T follicular helper cell (primary cell): Measurements from ENCODE around the gene KIF26B.

ENCODE experiments used
- DNase-seq: peaks from one replicate; pipeline ENCODE4 v3.0.0-alpha.2; 2020; ENCODE audit warnings: low read depth

KIF26B gene

DNA sequence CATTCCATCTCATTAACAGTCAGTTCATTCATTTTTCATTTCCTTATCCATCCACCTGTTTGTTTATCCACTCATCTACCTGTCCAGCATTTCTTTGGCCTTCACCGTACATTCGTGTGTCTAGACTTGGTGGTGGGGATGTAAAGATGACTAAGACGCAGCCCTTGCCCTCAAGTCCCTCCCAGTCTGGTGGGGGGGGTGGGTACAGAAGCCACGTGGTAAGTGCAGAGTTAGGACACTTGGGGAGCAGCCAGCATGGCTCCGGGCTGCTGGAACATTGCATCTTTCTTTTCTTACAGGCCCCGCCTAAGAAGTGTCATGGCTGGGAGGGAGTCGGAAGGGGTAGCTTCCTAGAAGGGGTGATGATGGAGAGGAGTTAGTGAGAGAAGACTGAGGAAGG, 17.2 kb downstream of the KIF26B start:
- no peak for DNase-seq

DNA sequence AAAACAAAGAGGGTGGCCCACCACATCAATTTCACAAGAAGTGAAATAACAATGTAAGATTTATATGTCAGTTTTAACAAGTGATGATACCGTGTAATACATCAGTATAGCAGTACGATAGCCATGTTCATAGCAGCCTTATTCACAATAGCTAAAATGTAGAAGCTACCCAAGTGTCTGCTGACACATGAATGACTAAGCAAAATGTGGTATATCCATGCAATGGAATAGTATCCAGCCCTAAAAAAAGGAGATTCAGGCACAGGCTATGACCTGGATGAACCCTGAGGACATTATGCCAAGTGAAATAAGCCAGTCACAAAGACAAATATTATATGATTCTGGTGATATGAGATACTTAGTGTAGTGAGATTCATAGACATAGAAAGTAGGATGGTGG, 18.0 kb downstream of the KIF26B start:
- no peak for DNase-seq

- no peak for DNase-seq
These were observed 18.8 kb downstream of the KIF26B start for GRCh38 chr1:245173446-245174211.

DNA sequence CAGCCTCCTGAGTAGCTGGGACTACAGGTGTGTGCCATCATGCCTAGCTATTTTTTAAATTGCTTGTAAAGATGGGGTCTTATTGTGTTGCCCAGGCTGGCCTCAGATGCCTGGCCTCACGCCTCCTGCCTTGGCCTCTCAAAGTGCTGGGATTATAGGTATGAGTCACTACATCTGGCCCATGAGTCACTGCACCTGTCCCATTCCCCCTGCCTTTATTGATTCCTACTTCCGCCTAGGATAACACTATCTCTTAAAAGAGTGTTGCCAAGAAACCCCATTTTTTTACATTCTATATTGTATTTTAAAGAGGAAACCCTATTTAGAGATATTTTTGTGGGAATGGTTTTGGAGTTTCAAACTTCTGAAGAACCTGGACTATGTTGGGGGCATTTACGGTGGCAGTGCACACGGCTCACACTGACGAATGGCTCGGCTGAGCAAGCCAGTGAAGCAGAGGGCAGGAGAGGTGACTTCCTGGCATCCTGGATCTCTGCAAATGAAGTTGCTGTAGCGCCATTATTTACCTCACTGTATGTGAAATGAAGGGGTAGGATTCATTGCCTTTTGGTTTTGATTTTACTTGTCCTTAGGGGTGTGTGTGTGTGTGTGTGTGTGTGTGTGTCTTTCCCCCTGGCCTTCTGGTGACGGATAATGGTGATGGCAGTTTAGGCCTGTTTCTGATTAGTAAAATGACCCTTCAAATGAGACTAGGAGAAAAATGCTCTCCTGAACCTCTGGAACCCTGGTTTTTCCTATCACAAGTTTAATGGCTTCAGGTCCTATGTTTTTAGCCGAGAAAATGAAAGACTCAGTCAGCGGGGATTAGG, 22.5 kb downstream of the KIF26B start:
- no peak for DNase-seq

DNA sequence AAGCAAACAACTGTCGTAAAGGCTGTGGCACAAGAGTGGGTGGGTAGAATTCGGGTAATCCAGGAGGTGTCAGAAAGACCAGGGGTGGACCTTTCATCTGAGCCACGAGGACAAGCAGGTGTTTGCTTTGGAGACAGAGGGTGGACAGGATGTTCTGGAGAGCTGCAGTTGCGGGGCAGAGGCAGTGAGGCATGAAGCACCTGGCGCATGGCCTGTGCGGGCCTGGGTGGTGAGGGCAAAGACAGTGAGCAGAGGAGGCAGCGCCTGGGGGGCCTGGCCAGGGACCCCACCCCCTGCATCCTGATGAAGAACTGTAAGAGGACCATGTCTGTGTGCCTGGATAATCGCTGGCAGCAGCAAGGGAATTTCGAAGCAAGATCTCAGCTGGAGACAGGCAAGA, 24.9 kb downstream of the KIF26B start:
- DNase-seq, result no peak

DNA sequence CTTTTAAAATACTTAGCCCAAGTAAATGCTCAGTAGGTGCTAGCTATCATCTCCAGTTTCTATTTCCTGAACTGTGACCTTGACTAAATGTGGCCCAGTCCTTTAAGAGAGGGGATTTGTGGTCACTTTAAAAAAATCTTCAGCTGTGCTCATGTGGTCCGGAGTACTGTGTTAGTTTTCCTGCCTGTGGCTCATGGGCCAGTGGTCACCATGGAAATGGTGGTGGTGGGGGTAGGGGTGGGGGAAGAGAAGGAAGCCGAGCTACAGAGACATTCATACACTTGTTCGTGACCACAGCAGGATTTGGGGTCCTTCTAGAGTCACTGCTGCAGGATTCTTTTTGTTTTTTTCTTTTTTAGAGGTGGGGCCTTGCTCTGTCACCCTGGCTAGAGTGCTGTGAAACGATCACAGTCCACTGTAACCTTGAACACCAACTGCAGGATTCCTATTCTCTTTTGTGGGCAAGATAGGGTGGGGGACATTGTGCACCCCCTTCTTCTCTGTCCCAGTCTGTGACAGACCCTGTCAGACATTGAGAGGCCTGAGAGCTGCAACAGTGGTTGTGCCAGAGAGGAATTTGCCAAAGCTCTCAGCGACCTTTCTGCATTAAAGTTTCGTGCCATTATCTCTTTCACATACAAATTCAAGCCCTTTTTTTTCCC, 25.8 kb downstream of the KIF26B start:
- no peak for DNase-seq

DNA sequence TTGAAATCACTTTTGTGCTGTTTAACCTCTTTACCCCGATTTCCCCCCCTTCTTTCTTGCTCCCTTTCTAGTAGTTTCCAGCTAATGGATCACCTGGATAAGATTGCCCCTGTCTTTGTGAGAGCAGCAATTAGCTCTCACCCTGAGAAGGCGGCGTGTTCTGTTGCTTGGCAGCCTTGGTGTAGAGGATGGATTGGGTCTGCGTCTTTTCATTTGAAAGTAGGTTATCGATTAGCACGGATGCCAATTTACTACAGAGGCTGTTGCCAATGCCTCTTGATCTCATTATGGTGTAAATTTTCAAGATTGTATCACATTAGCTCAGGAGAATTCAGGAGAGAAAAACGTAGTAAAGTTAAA, 26.4 kb downstream of the KIF26B start:
- no peak for DNase-seq

GRCh38 chr1:245182028-245182427, 27.2 kb downstream of the KIF26B start:
- DNase-seq, result no peak

GRCh38 chr1:245183429-245183828, 28.6 kb downstream of the KIF26B start:
- DNase-seq, result no peak

GRCh38 chr1:245184779-245185178, 30.0 kb downstream of the KIF26B start:
- no peak for DNase-seq

DNA sequence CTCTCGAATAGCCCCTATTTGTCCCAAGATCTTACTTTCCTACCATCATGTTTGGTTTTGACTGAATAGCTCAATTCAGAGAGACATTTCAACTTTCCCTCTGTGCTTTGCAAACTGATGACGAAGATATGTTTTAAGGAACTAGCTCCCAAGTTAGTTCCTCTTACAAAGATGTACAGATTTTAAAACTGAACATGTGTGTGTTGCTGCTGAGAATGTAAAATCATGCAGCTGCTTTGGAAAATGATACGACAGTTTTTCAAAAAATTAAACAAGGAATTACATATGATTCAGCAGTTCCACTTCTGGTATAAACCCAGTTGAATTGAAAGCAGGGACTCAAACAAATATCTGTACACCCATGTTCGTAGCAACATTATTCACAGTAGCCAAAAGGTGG, 33.6 kb downstream of the KIF26B start:
- DNase-seq, result no peak

GRCh38 chr1:245195398-245195797, 40.6 kb downstream of the KIF26B start:
- no peak for DNase-seq

- DNase-seq, result no peak
These were observed 42.3 kb downstream of the KIF26B start for GRCh38 chr1:245197121-245197520.

DNA sequence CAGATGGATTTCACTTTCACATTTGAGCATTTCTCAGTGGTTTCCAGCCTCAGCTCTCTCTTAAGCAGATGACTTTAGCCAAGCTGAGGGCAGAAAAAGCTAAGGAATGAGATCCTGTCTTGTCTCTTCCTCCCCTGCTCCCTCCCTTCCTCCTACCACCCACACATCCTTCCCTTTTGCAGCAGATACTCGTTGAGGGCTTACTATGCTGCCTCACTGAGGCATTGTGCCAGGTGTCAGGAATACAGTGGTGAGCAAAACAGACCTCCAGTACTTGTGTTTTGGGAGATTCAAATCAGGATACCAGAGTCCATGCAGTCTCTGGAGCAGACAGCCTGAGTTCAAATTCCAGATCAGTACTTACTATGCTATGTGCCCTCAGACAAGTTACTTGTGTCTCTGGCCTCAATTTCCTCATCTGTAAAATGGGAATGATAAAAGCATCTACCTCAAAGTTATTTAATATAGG, 43.2 kb downstream of the KIF26B start:
- no peak for DNase-seq

DNA sequence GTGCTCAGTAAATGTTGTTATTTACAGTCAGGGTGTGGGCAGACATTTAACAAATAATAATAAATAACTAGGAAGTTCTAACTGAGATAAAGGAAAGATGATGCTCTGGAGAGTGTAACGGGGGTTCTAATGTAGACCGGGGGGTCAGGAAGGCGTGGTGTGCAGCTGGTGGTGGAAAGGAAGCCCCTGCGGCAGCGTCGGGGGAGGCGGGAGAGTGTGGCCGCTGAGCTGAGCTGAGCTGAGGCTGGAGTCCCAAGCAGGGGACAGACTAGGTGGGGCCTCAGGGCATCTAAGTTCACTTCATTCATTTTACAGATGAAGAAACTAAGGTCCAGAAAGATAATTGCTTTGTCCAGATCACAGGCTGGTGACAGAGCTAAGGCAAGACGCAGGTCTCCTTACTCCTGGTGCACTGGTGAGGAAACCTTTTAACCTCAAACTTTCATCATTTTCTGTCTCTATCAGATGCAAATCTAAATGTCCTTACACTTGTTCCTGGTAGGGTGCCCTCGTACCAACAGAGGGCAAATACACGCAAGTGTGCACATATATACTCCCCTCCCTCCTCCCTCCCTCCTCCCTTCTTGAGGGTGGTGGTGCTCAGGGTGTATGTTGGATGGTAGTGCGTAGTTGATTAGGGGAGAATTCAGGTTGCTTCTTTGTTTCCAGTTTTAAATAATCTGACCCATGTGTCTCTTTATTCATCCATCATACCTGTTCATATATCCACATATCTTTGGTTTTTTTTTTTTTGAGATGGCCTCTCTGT, 44.1 kb downstream of the KIF26B start:
- no peak for DNase-seq

- no peak for DNase-seq
These were observed 45.4 kb downstream of the KIF26B start for GRCh38 chr1:245200146-245200545.

- DNase-seq, result no peak
These were observed 46.4 kb downstream of the KIF26B start for GRCh38 chr1:245201201-245201600.

DNA sequence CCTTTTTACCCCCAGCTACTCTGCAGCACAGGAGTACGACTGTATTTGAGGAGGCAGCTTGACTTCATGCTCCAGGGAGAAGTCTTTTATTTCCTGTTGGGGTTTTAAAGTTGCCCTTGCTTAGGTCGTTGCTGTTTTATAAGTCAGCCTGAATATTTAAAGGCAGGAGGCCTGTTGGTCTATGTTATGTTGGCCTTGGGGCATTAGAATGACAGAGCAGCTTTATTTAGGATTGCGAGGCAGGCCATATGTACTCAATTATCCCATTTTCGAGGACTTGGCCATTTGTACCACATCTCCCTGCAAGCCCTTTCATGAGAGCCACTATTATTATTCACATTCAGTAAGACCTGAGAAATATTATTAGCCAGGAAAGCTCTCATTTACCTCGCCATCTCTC, 47.0 kb downstream of the KIF26B start:
- no peak for DNase-seq

DNA sequence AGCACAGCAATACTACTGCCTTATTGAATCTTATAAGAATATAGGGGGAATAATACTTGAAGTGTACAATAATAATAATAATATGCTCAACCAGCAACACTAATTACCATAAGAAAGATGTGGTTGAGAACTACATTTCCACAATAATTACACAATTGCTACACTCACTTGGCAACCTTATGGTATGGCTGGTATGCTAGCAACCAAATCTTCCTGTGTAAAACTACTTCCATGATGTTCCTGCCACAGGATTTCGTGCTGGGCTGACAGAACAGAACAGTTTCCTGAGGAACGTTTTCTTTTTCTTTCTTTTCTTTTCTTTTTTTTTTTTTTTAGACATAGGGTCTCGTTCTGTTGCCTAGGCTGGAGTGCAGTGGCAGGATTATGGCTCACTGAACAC, 50.6 kb downstream of the KIF26B start:
- DNase-seq, result no peak

DNA sequence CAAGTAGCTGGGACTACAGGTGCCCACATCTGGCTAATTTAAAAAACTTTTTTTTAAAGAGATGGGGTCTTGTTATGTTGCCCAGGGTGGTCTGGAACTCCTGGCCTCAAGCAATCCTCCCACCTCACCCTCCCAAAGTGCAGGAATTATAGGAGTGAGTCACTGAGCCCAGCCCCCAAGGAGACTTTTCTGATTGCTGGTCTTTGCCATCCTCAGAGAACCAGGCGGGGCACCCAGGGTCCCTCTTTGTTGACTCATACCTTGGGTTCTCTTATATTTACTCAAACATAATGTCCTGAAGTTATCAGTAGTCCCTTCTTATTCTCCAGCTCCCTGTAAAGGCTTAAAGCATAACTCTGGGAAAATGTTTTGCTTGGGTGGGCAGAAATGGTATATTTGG, 51.1 kb downstream of the KIF26B start:
- DNase-seq, result no peak

- no peak for DNase-seq
These were observed 52.4 kb downstream of the KIF26B start for GRCh38 chr1:245207056-245207638.

DNA sequence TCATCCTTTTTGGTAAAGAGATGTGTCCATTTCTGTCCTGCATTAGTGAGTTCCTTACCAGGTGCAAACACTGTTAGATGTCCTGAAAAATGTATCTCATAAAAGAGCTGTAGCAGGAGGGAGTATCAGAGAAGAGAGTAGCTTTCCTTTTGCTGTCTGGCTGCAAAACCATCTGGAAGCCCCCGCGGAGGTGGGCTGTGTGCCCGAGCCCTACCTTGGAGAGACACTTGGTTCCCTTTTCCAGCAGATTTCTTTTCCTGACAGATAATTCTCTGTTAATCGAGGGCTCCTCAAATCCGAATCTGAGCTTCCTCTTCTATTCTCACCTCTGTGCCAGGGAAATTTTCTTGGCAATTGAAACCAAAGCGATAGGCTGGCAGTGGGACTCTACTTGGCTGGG, 53.0 kb downstream of the KIF26B start:
- DNase-seq, result no peak
